DLD1 (cell line): ENCODE data around the gene MYOZ1.
"Not testable (repeated sequence)": the region's sequence is repeated elsewhere in the genome, so short reads cannot be mapped to it uniquely, and the experiment has no call there.

Source experiments
- in situ Hi-C: cut with HindIII; loops from 2 replicates; pipeline ENCODE4 v1.10.0; 2017; ENCODE audit warnings: low sequenced_read_pairs

The MYOZ1 gene

DNA sequence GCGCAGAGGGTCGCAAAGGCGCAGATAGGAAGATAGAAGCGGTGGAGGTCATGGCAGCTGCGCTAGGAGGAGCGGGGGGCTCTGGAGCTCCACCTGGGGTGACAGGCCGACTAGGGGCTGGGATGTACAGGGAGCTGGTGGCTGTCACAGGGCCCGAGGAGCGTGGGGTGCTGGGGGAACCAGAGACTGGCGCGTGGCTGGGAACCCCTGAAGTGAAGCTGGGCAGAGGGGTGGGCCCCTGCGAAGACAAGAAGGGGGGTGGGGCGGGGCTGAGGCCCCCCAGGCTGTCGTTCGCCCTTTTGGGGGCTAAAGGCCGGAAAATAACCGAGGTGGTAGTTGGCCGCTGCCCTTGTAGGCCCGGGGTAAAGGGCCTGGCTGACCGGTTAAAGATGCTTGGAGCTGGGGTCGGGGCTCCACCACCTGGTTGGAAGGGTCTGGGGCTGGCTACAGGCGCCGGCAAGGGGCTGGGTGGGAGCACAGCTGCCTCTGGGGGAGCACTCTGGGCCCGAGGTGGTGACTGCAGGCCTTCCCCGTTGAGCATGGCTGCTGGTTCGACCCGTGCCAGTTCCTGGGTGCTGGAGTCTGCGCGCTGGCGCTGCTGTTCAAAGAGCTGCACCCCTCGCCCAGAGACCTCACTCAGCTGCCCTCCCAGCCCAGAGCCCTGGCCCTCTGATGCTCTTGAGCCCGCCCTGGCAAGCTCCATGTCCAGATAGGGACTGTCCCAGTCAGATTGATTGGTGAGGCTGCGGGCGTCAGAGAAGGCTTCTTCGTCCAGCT is 6.8 kb upstream of the MYOZ1 start:
- in situ Hi-C loops, result no loop called here

DNA sequence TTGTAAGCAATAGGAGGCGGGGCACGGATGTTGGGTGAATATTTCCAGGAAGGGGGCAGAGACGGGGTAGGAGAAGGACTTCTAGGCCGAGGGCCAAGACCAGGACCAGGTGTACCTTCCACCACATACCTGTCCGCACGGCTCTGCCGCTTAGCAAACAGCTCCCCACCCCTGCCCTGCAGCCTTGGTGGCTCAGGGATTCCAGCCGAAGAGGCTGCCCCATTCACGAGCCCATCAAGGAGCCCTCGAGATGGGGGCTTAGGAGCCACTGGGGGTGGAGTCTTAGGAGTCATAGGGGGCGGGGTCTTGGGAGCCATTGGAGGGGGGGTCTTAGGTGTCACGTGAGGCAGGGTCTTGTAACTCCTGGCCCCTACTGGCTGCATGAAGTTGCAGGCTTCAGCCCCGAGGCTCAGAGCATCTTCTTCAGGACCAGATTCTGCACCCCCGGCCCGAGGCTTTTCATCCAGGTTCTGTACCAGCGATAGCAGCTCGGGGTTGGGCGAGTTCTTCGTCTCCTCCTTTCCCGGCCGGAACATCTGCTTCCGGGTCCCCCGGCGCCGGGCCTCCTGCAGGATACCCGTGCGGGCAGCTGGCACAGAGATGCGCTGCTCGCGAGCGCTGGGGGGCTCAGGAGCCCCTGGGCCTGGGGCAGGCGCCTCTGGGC is 6.1 kb upstream of the MYOZ1 start:
- in situ Hi-C loops, result no loop called here

DNA sequence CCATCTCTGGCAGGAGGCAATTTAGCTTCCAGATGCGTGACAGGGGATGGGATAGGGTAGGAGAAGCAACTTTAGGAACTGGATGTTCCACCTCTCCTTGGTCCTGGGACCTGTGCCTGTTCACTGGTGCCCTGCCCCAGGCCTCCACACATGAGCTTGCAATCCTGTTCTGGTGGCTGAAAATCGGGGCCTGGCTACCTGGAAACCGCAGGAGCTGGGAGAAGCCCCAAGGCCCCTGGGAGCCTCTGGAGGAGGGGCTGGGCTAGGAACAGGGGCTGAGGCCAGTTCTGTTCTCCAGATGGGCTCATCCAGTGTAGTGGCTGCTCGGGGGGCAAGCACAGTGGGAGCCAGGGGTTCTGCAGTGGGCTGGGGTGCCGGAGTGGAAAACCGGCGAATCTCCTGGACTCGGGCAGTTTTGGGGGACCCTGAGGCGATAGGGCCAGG is 5.3 kb upstream of the MYOZ1 start:
- in situ Hi-C loops, result no loop called here

DNA sequence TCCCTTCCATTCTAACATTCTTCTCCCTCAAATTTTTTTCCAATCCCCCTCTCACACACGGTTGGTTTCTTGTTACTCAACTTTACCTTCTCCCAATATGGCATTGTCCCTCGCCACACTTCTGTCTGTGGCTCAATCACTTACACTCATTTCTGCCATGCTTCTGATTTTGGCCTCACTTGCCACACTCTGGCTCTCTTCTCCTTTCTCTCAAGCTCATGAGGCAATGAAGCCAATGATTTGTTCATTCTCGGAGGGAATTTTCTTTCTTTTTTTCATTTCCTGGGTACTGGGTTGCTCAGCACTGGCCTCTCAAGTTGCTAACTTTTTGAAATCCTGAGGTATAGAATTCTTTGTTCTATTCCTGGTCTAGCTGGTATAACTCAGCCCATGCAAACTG is 4.0 kb upstream of the MYOZ1 start:
- in situ Hi-C loops, result no loop called here

DNA sequence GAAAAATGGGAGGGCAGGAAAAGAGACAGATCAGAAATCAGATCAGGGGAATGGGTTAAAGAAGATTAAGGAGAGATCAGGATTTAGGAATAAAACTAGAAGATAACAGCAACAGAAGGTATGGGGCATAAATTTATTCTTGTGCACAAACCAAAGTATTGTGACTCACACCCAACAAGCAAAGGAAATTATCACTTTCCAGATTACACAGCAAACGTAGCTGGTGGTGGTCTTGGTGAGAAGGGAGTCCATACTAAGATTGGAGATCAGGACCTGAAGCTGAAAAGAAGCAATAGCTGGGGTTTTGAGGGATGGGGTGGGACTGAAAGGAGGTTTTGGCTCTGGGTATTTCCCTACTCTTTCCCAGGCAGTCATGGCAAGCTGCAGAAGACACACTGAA is 3.5 kb upstream of the MYOZ1 start:
- in situ Hi-C loops, result no loop called here

DNA sequence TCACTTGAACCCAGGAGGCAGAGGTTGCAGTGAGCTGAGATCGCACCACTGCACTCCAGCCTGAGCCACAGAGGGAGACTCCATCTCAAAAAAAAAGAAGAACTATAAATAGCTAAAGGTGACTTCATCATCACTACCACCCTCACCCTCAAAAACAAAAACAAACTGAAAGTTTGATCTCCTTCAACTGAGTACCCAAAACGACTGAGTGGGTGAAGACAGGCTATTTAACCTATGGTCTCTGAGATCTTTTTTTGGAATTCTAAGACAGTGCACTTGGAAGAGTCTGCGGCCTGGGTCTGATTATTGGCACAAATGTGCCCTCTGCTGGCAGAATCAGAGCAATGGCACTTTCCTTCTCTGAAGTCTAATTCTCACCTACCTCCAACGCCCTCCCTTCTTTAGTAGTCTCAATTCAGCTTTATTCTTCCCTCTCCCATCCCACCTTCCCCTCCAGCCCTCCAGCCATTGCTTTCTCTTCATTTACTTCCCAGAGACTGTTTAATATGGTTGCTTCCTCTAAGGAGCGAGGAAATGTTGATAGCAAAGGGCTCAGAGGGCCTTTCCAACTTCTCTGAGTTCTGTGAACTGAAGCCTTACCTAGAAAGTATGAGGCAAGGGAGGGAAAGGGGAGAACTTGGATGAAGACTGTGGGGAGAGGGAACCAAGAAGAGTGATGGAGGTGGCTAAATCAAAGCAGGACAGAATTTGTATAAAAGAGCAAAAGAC is 2.9 kb upstream of the MYOZ1 start:
- in situ Hi-C loops, result no loop called here

DNA sequence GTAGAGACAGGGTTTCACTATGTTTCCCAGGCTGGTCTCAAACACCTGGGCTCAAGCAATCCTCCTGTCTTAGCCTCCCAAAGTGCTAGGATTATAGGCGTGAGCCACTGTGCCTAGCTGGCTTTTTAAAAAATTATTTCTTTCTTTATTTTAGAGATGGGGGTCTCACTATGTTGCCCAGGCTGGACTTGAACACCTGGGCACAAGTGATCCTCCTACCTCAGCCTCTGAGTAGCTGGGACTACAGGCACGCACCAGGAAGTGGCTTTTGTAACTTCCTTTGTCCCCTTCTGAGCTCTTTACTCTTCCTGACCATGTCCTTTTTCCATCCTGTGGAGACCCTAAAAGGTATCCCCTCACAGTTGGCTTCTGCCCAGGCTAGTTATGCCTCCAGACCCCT is 2.1 kb upstream of the MYOZ1 start:
- in situ Hi-C loops, result no loop called here

DNA sequence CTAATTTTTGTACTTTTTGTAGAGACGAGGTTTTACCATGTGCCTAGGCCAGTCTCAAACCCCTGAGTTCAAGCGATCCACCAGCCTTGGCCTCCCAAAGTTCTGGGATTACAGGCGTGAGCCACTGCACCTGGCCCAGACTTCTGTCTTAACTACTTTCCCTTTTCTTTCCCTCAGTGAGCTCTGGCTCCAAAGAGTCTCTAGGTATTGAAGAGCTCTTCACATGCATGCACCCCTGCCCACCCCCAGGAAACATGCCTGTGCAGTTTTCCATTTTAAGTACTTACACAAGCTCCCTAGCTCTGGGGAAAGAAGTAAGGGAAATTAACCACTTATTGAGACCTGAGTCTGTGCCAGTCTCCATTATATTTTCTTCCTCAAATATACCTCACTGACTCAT is 2.0 kb downstream of the MYOZ1 start:
- in situ Hi-C loops, result no loop called here

DNA sequence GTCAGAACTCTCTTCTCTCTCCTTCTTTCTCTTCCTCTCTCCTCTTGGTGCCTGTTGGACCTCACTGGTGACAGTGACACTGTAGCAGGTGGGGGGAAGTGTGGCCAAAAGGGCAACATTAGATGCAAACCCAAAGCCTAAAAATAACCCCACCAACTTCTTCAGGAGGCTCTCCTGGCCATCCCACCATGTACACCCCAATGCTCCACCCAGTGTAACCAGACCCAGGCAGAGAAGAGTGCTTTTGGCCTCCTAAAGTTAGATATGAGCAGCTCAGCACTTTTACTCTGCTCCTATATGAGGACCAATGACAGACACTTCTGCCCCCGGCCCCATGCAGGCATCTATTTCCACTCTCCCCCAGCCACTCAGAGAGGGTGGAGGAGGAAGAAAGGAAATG is 5.5 kb downstream of the MYOZ1 start:
- in situ Hi-C loops, result no loop called here

DNA sequence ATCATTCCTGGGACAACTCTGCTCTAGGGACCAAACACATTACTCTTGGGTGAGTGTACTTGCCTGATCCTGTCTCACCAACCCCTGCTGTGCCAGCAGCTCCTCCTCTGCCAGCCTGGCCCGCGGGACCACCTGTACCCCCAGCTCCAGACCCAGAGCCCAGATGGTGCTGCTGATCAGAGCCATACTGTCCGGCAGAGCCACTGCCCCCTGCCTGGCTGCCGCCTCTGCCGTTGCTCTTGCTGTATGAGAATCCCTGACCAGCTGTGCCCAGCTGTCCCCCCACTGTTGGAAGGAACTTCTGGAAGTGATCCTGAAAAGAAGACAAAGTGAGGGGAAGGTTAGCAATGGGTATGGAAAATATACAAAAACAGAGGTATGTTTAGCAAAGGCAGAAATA is 6.9 kb downstream of the MYOZ1 start:
- in situ Hi-C loops, result no loop called here

DNA sequence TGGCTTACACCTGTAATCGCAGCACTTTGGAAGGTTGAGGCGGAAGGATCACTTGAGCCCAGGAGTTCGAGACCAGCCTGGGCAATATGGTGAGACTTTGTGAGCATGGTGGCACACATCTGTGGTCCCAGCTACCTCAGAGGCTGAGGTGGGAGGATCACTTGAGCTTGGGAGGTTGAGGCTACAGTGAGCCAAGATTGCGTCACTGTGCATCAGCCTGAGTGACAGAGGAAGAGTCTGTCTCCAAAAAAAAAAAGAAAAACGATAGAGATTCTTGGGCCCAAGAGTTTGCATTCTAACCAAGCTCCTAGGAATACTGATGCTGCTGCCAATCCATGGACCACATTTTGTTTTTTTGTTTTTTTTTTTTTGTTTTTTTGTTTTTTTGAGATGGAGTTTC is 12.1 kb downstream of the MYOZ1 start:
- in situ Hi-C loops, result loop anchor here (10.0 kb wide), 1 partner anchor 94 kb away; no protein-coding TSS in a partner anchor

DNA sequence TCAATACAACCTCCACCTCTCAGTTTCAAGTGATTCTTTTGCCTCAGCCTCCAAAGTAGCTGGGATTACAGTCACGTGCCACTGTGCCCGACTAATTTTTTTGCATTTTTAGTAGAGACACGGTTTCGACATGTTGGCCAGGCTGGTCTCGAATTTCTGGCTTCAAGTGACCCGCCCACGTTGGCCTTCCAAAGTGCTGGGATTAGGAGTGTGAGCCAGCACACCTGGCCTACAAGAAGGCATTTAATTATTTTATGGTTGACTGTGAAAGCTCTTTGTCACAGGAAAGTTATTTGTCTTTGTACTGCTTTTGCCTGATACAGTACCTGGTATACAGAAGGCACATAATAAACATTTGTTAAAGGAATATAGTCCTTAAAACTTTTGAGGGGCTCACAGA is 12.9 kb downstream of the MYOZ1 start:
- in situ Hi-C loops, result loop anchor here (10.0 kb wide), 1 partner anchor 94 kb away; no protein-coding TSS in a partner anchor

DNA sequence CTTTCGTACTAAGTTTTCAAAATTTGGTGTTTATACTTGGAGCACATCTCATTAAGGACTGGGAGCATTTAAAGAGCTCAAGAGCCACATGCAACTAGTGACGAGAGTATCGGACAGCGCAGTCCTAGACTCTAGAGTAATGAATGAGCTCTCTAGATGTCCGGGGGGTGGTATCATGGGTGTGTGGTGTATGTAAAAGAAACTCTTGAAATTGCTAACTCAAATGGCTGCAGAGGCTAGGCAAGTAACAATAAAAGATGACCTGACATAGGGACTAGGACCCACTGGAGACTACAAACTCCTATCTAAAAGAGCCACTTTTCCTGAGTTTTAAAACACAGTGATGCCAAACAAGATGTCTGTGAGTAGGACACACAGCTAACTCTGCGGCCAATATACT is 14.0 kb downstream of the MYOZ1 start:
- in situ Hi-C loops, result loop anchor here (10.0 kb wide), 1 partner anchor 92 kb away; no protein-coding TSS in a partner anchor

DNA sequence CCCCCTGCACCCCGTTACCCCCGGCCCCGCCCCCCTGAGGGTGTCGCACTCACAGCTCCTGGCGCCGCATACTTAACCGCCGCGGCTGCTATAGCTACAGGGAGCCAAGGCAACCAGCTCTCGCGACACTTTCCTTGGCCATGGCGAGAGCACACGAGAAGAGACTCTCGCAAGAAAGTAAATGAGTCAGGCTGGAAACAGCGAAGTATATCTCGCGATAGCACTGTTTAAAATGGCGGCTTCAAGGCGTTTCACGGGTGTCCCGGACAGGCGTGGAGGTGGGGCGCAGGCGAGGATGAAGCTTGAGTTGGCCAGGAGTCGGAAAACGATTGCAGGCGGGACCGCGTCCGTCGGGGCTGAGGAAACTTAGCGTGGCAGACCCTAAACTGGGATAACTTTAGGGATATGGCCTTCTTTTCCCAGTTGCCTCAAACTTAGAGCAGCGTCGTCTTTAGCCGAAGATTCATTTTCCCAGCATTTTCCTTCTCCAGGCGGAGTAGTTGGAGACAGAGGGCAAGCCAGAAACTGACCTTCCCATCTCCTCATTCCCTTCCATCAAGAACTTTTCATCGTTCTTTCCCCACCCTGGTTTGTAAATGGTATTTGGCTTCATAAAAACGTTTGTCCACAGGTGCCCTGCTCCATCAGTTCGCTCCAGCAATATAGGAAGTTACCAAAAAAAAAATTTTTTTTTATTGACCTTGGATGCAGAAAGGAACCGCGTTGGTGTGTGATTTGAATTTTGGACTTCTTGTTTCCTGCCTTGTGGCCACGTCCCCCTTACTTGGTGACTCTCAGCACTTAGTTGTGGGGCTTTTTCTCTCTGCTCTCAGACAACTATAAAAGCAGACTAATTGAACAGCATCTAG is 15.2 kb downstream of the MYOZ1 start:
- in situ Hi-C loops, result loop anchor here (10.0 kb wide), 1 partner anchor 91 kb away; no protein-coding TSS in a partner anchor

DNA sequence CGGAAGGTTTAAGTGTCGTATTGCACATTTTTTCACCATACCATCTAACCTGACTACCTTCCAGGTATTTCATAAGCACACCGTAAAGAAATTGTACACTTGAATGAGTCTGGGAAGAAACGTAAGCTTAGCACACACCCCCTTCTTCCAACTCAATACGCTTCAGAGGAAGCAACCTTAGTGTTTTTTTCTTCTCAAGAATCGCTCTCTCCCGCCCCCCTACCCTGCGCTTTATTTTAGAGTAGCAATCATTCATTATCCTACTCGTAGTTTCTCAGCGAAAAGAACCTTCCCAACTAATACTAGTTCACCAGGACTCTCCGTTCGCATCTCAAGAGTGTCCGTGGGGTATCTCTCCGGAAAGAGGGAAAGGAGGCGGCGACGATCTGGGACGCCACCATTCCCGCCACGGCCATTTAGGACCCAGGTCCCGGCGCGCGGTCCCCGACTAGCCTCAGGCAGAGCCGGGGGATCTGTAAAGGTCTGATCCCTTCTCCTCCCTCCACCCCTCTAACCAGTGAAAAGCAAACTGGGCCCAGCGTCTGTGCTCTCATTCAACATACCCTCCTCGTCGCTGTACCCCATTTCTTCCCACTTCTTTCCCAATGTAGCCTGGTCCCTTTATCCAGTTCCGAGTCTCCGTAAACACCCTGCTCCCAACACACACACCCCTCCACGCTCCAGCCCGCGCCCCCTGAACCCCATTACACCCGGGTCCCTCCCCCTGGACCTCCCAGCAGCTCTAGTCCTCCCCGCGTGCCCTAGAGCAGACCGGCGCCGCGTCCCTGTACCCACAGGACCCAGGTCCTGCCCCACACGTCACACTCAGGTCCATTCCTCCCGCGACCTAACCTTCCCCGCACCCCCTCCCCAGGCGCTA is 16.0 kb downstream of the MYOZ1 start:
- in situ Hi-C loops, result loop anchor here (10.0 kb wide), 1 partner anchor 90 kb away; no protein-coding TSS in a partner anchor

DNA sequence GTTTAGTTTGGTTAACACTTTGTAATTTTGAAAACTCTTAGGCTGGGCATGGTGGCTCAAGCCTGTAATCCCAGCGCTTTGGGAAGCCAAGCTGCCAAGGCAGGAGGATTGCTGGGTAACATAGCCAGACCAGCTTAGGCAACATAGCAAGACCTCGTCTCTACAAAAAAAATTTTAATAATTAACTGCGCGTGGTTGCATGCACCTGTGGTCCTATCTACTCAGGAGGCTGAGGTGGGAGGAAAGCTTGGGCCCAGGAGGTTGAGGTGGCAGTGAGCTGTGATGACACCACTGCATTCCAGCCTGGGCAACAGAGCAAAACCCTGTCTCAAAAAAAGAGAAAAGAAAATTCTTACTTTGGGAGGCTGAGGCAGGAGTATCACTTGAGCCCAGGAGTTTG is 18.2 kb downstream of the MYOZ1 start:
- in situ Hi-C loops, result loop anchor here (10.0 kb wide), 1 partner anchor 88 kb away; no protein-coding TSS in a partner anchor

DNA sequence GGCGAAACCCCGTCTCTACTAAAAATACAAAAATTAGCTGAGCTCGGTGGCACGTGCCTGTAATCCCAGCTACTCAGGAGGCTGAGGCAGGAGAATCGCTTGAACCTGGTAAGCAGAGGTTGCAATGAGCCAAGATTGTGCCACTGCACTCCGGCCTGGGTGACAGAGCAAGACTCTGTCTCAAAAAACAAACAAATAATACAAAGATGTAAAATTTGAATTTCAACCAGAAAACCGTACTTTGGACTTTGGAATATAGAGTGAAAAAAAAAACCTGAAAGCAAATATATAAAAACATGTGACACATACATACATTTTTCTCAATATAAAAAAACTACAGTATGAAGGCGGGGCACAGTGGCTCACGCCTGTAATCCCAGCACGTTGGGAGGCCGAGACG is 20.3 kb downstream of the MYOZ1 start:
- in situ Hi-C loops, result loop anchor here (10.0 kb wide), 1 partner anchor 86 kb away; no protein-coding TSS in a partner anchor

DNA sequence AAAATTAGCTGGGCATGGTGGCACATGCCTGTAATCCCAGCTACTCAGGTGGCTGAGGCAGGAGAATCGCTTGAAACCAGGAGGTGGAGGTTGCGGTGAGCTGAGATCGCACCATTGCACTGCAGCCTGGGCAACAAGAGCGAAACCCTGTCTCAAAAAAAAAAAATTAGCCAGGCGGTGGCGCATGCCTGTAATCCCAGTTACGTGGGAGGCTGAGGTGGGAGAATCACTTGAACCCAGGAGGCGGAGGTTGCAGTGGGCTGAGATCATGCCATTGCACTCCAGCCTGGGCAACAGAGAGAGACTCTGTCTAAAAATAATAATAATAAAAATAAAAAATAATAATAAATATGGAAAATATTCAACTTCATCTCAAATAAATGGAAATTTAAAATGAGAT is 24.1 kb downstream of the MYOZ1 start:
- in situ Hi-C loops, result not testable (repeated sequence)

DNA sequence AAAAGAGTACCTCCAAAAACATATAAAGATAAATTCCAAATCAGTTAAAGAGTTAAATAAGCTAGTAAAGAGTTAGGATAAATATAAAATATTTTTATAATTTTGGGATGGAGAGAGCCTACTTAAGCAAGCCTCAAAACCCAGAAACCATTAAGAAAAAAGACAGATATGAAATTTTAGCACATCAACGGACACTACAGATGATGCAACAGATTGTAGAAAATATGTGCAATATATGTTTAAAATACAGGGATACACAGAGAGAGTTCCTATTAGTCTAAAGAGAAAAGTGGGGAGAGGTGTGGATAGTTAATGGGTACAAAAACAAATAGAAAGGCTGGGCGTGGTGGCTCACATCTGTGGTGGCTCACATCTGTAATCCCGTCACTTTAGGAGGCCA is 26.6 kb downstream of the MYOZ1 start:
- in situ Hi-C loops, result no loop called here
